ENCODE measurements around the gene RNF227. TPM values are rescaled to one million over a fixed set of nuclear protein-coding genes. Genes with fewer than 3 reads are reported as not detected.

The RNF227 gene
- total RNA-seq, 1 donor from 2014 or later, result 7.3 TPM

- DNase-seq, result peak; percentile 57
Observed at GRCh38 chr17:7929158-7930023, 13.3 kb upstream of the RNF227 start, which contains the start of gene KCNAB3. Gene KCNAB3, minus strand, starts transcription at chr17:7929856. Its CDS starts 421 bp downstream, at chr17:7929435.

GRCh38 chr17:7927596-7927995, 11.5 kb upstream of the RNF227 start:
- DNase-seq, result no peak

GRCh38 chr17:7922845-7923628, 6.9 kb upstream of the RNF227 start:
- DNase-seq, result peak; percentile 72

- no peak for DNase-seq
Observed at GRCh38 chr17:7922269-7922844, 6.3 kb upstream of the RNF227 start.

GRCh38 chr17:7916808-7917207, 719 bp upstream of the RNF227 start:
- no peak for DNase-seq

- DNase-seq, result no peak
Observed at GRCh38 chr17:7916385-7916682, 245 bp upstream of the RNF227 start.

GRCh38 chr17:7915179-7915610, 894 bp downstream of the RNF227 start:
- DNase-seq, result no peak

GRCh38 chr17:7912927-7913524, 3.1 kb downstream of the RNF227 start:
- no peak for DNase-seq

GRCh38 chr17:7911116-7911515, 5.0 kb downstream of the RNF227 start:
- no peak for DNase-seq

GRCh38 chr17:7910711-7911110, 5.4 kb downstream of the RNF227 start:
- DNase-seq, result no peak

GRCh38 chr17:7910281-7910680, 5.8 kb downstream of the RNF227 start:
- no peak for DNase-seq

GRCh38 chr17:7909089-7909488, 7.0 kb downstream of the RNF227 start:
- DNase-seq, result no peak

GRCh38 chr17:7903154-7904103, 12.7 kb downstream of the RNF227 start:
- peak; percentile 14 for DNase-seq

- no peak for DNase-seq
Observed at GRCh38 chr17:7897773-7898172, 18.3 kb downstream of the RNF227 start.

- DNase-seq, result no peak
Observed at GRCh38 chr17:7897090-7897489, 19.0 kb downstream of the RNF227 start.

- DNase-seq, result no peak
Observed at GRCh38 chr17:7894866-7895265, 21.2 kb downstream of the RNF227 start.

GRCh38 chr17:7894226-7894625, 21.9 kb downstream of the RNF227 start:
- DNase-seq, result no peak

GRCh38 chr17:7893187-7893880, 22.8 kb downstream of the RNF227 start:
- DNase-seq, result no peak

- peak; percentile 89 for DNase-seq
Observed at GRCh38 chr17:7889166-7889955, 26.7 kb downstream of the RNF227 start.

All from occipital lobe (tissue), 2 donors.